Stimulated activated CD8-positive, alpha-beta memory T cell treated with anti-CD3 and anti-CD28 coated beads, Interleukin-7, amount 100 ng/mL, for 48 hours (primary cell): ENCODE data around the gene CSNK2A1.
A peak's percentile ranks its signal among the peaks of the same experiment; 100 is the strongest.

ENCODE experiments used
- DNase-seq, 2 donors: peaks; one replicate each; pipeline ENCODE4 v3.0.0-alpha.2; 2020; ENCODE audit warnings: low read depth in 1 of 2; ENCODE audit errors: extremely low read depth in 1 of 2

Gene CSNK2A1

DNA sequence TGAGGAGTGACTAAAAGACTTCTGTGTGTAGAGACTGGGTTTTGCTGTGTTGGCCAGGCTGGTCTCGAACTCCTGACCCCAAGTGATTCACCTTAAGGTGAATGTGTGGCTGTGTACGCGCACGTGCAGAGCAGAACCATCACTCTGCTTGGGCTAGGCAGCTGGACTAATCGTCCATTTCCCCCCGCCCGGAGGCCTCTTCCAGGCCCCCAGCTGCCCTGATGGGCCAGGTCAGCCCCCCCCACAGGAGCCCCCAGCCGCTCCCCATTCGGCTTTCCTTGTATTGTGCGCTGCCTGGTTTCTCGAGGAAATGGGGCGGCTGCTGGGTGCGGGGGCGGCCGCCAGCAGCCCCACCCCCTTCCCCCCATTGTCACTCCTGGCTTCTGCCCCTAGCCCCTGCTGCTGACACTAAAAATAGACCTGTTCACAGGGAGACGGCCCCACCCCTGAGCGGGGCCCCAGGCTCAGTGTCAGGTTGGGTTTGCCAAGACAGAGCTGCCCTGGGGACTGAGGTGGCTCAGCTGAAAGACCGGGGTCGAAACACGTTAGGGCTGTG, 24.6 kb upstream of the CSNK2A1 start:
- DNase-seq = no peak

- DNase-seq = no peak
These were observed 20.6 kb upstream of the CSNK2A1 start for GRCh38 chr20:564192-564591.

DNA sequence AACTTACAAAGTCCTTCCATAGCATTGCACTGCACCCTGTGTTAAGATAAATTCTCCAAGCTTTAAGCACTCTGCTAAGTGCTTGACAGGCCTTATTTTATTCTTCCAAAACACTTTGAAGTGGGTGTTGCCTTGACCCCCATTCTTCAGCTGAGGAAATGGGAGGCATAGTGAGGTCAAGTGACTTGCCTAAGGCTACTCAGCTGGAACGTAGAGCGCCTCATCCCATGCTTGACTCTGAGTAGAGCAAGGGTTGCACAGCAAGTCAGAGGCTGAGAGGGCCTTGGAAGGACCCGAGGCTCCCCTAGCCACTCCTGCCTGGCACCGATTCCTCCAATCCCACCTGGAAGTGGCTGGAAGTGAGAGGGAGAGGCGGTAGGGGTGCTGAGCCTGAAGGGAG, 19.6 kb upstream of the CSNK2A1 start:
- DNase-seq = no peak

DNA sequence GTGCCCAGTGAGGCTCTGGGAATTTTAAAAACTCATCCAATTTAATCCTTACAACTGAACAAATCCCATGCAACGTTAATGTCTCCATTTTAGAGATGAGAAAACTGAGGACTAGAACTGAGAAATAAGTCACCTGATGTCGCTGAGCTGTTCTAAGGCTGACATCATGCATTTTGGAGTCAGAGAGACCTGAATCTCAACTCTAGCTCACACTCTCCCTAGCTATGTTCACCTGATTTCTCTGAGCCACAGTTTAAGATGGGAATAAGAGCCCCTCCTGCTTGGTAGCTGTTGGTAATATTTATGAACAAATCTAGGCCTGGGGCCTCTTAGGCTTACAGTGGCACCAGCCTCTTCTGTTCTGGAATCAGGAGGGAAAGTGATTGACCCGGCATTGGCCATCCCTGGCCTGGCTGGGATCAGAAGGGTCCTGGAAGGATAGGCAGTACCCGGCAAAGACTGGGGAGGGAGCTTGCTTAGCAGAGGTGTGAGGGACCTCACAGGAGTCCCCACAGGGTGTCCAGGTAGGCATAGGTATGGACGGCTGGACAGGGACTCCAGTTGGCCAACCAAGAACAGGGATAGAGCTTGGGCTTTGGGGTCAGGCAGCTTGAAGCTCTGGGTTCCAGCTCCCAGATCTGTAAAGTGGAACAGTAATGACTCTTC, 18.8 kb upstream of the CSNK2A1 start:
- DNase-seq = no peak

- DNase-seq = peak; percentile 6 to 37
These were observed 18.0 kb upstream of the CSNK2A1 start for GRCh38 chr20:561437-562231.

GRCh38 chr20:560680-561079, 17.1 kb upstream of the CSNK2A1 start:
- DNase-seq = no peak

- no peak for DNase-seq
These were observed 14.5 kb upstream of the CSNK2A1 start for GRCh38 chr20:558117-558516.

DNA sequence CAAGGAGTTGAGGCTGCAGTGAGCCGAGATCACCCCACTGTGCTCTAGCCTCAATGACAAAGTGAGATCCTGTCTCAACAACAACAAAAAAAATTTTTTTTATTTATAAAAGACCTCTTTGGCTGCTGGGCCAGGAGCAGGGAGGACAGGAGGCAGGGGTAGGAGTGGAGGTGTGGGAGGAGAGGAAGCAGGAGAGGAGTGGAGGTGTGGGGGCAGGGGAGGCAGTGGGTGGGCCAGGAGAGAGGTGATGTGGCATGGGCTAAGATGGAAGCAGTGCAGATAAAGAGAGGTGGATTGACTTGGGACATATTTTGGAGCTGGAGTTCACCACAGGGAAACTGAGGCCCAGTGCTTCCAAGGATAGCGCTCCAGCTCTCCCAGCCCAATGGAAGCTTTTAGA, 13.4 kb upstream of the CSNK2A1 start:
- no peak for DNase-seq

DNA sequence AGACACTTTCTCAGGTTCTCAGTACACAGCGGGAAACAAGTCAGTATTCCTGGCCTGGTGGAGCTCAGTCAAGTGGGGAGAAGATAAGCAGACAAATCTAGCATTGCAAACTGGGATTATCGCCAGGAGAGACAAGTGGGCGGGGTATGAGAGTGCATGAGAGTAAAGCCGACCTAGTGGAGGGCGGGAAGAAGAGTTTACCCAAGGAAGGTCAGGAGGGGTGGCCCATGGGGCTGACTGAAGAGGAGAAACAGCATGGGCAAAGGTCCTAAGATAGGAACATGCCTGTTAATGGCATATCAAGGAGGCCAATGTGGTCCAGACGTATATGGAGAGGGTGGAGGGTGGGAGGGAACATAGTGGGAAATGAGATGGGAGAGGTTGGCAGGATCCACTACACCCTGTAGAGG, 12.4 kb upstream of the CSNK2A1 start:
- no peak for DNase-seq

DNA sequence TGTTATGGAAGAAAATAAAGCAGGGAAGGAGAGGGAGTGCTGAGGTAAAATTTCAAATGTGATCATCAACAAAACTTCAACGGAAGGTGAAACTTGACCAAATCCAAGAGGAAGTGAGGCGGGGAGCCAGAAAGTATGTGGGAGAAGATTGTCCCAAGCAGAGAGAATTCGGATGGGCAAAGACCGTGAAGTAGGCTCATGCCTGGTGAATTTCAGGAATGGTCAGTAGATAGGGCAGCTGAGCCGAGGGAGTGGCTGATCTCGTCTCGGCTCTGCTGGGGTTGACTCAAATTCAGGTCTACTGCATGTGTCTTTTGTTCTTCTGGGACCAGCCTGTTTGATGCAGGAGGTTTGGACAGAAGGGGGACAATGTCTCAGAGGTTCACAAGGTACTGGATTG, 7.0 kb upstream of the CSNK2A1 start:
- DNase-seq = no peak

GRCh38 chr20:549722-550496, 6.3 kb upstream of the CSNK2A1 start:
- DNase-seq = no peak

DNA sequence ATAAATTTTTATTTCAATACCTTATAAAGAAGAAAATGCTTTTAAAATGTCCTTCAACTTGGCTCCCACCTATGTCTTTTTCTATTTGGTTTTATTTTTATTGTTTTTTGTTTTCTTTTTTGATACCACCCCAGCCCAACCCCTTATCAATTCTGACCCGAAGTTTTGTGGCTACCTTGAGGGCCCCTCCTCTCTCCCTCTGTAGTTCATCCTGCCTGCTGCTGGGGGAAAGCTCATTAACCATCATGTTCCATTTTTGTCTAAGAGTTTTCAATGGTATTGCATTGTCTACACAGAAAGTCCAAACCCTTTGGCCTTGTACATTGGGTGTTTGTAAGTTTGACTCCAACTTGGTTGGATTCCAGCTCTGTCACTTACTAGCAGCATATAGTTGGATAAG, 5.3 kb upstream of the CSNK2A1 start:
- no peak for DNase-seq

DNA sequence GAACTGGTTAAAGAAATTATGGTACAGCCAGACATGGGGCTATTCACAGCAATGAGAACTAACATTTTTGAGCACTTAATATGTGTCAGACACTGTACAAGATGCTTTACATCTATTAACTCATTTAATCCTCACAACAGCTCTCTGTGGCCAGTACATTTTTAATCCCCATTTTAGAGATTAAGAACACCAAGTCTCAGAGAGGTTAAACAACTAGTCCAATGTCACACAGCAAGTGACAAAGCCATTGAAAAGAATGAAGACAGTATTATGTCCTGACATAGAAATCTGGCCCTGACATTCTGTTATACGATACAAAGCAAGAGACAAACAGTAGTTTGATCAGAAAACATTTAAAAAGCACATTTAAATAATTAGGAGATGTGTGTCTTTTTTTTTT, 3.8 kb upstream of the CSNK2A1 start:
- no peak for DNase-seq

DNA sequence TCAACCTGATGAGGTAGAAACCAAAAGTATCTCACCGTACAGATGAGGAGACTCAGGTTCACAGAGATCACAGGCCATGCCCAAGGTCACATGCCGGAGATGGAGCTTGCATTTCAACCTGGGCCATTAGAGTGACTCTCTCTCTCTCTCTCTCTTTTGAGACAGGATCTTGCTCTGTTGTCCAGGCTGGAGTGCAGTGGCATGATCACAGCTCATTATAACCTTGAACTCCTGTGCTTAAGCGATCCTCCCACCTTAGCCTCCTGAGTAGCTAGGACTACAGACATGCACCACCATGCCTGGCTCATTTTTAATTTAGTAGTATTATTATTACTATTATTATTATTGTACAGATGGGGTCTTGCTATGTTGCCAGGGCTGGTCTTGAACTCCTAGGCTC, 2.8 kb upstream of the CSNK2A1 start:
- no peak for DNase-seq

- DNase-seq = no peak
These were observed 649 bp upstream of the CSNK2A1 start for GRCh38 chr20:544153-544725.

DNA sequence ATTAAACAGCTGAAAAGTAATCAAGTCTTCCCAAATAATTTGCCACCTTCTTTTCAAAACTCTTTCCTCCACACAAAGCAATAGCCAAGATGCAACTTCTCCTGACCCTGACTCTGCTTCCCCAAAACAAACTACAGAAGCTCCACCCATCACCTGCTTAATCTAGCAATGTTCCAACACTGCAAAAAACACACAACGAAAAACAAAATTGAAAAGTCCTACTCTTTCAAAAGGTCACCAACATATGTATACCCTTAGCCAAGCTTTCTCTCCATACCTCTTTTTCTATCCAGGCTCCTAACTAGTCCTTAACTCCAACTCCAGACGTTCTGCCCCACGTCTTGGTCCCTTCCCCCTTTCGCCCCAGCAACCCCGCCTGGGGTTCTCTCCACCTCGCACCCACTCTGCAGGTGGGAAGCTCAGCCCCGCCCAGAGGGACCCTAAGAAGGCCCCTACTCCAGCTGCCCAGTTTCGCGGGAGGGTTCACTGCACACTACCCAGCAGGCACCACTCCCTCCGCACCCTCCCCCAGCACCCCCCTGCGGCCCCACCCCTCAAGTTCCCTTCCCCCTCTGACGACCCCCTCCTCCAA, 717 bp downstream of the CSNK2A1 start:
- peak in 1 of 2 donors; percentile 7 for DNase-seq

DNA sequence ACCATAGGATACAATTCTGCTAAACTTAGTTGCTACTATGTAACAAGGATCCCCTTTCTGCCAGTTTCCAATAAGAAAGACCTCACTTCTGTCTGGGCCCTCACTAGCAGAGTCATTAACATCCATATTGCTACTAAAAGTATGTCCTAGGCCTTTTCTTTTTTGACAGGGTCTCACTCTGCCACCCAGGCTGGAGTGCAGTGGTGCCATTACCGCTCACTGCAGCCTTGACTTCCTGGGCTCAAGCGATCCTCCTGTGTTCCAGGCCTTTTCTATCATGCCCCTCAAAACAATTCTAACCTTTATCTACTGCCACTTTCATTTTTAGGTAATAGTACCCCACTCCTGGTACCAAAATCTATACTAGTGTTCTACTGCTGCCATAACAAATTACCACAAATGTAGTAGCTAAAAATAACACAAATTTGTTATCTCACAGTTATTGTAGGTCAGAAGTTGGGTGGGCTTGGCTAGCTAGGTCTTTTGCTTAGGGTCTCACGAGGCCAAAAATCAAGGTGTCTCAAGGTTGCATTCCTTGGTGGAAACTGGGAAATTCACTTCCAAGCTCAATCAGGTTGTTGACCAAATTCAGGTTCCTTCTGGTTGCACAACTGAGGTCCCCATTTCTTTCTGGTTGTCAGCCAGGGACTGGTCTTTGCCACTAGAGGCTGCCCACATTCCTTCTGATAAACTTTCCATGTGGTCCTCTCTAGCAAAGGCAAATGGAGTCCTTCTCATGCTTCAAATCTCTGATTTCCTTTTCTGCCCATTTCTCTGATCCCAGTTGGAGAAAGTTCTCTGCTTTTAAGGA, 3.0 kb downstream of the CSNK2A1 start:
- no peak for DNase-seq

- no peak for DNase-seq
These were observed 3.7 kb downstream of the CSNK2A1 start for GRCh38 chr20:539848-540247.

DNA sequence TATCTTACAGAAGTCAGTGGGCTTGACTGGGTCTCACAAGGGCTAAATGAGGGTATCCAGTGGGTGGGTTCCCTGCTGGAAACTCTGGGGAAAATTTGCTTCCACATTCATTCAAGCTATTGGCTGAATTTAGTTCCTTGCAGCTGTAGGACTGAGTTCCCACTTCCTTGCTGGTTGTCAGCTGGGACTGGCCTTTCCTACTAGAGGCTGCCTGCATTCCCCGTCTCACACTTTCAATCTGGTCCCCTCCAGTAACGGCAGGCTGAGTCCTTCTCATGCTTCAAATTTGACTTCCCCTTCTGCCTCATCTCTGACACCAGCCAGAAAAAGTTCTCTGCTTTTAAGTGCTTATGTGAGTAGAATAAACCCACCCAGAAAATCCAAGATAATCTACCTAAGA, 4.4 kb downstream of the CSNK2A1 start:
- no peak for DNase-seq

GRCh38 chr20:537983-538382, 5.6 kb downstream of the CSNK2A1 start:
- no peak for DNase-seq
